H9 (cell line): ENCODE data around the gene ADSL. TPM values are rescaled to one million over a fixed set of nuclear protein-coding genes. Genes with fewer than 3 reads are reported as not detected.

Experiments used
- DNase-seq: peaks from one replicate; pipeline ENCODE4 v3.0.0-alpha.2; 2017
- H2AFZ ChIP-seq: one replicate; pipeline ENCODE4 v1.6.1; 2013; ENCODE audit warnings: mild to moderate bottlenecking, low read length, control low read depth, moderate library complexity
- H2AK5ac ChIP-seq: 2 replicates; pipeline ENCODE4 v1.6.1; 2013; ENCODE audit warnings: low read length, control low read depth, mixed read lengths; ENCODE audit not compliant: insufficient read length
- H2BK120ac ChIP-seq: one replicate; pipeline ENCODE4 v1.6.1; 2013; ENCODE audit warnings: low read depth, mild to moderate bottlenecking, low read length, control low read depth, inconsistent platforms; ENCODE audit not compliant: poor library complexity, severe bottlenecking
- H2BK12ac ChIP-seq: 2 replicates; pipeline ENCODE4 v1.6.1; 2013; ENCODE audit warnings: low read length, control low read depth, mixed read lengths, low read depth; ENCODE audit not compliant: insufficient read length
- H2BK15ac ChIP-seq: 2 replicates; pipeline ENCODE4 v1.6.1; 2013; ENCODE audit warnings: low read depth, low read length, control low read depth
- H2BK20ac ChIP-seq: one replicate; pipeline ENCODE4 v1.6.1; 2013; ENCODE audit warnings: low read depth, mild to moderate bottlenecking, low read length, control low read depth, inconsistent platforms; ENCODE audit not compliant: poor library complexity, severe bottlenecking
- H2BK5ac ChIP-seq: 2 replicates; pipeline ENCODE4 v1.6.1; 2013; ENCODE audit warnings: low read length, control low read depth, mixed read lengths; ENCODE audit not compliant: insufficient read length
- H3K14ac ChIP-seq: 2 replicates; pipeline ENCODE4 v1.6.1; 2013; ENCODE audit warnings: low read length, control low read depth; ENCODE audit not compliant: insufficient read depth
- H3K18ac ChIP-seq: 2 replicates; pipeline ENCODE4 v1.6.1; 2013; ENCODE audit warnings: low read depth, mild to moderate bottlenecking, mixed read lengths, low read length, control low read depth; ENCODE audit not compliant: insufficient read length
- H3K23ac ChIP-seq: 2 replicates; pipeline ENCODE4 v1.6.1; 2013; ENCODE audit warnings: low read length, control low read depth, mixed read lengths, low read depth; ENCODE audit not compliant: insufficient read length
- H3K23me2 ChIP-seq: 2 replicates; pipeline ENCODE4 v1.6.1; 2013; ENCODE audit warnings: low read depth, mild to moderate bottlenecking, mixed read lengths, low read length, control low read depth; ENCODE audit not compliant: insufficient read length, poor library complexity, severe bottlenecking
- H3K27ac ChIP-seq: 2 replicates; pipeline ENCODE4 v1.5.1; 2013; ENCODE audit warnings: low read length, control low read depth, mixed read lengths, low read depth; ENCODE audit not compliant: insufficient read length
- H3K27me3 ChIP-seq: 2 replicates; pipeline ENCODE4 v1.6.1; 2013; ENCODE audit warnings: low read length, control low read depth, inconsistent platforms; ENCODE audit not compliant: insufficient read depth
- H3K4ac ChIP-seq: 2 replicates; pipeline ENCODE4 v1.6.1; 2013; ENCODE audit warnings: low read depth, mild to moderate bottlenecking, control low read depth, inconsistent platforms, low read length, moderate library complexity
- H3K4me1 ChIP-seq: 2 replicates; pipeline ENCODE4 v1.6.1; 2013; ENCODE audit warnings: low read length, control low read depth, inconsistent platforms; ENCODE audit not compliant: insufficient read depth
- H3K4me2 ChIP-seq: 2 replicates; pipeline ENCODE4 v1.6.1; 2013; ENCODE audit warnings: low read length, control low read depth, mixed read lengths; ENCODE audit not compliant: insufficient read length, insufficient read depth
- H3K56ac ChIP-seq: 2 replicates; pipeline ENCODE4 v1.6.1; 2013; ENCODE audit warnings: low read depth, mild to moderate bottlenecking, mixed read lengths, low read length, control low read depth; ENCODE audit not compliant: insufficient read length
- H3K79me1 ChIP-seq: 2 replicates; pipeline ENCODE4 v1.6.1; 2013; ENCODE audit warnings: low read depth, mild to moderate bottlenecking, moderate library complexity, low read length, control low read depth, inconsistent platforms; ENCODE audit not compliant: insufficient read depth, poor library complexity, severe bottlenecking
- H3K79me2 ChIP-seq: 2 replicates; pipeline ENCODE4 v1.6.1; 2013; ENCODE audit warnings: low read length, control low read depth, inconsistent platforms; ENCODE audit not compliant: insufficient read depth
- H3K9ac ChIP-seq: 2 replicates; pipeline ENCODE4 v1.6.1; 2013; ENCODE audit warnings: low read length, control low read depth, mixed read lengths; ENCODE audit not compliant: insufficient read length; ENCODE audit errors: extremely low read depth
- H3K9me3 ChIP-seq: one replicate; pipeline ENCODE4 v1.6.1; 2013; ENCODE audit warnings: low read depth, low read length, inconsistent platforms; ENCODE audit not compliant: control insufficient read depth
- H3T11ph ChIP-seq: one replicate; pipeline ENCODE4 v1.6.1; 2013; ENCODE audit warnings: mild to moderate bottlenecking, low read length, control low read depth, inconsistent platforms
- H4K20me1 ChIP-seq: one replicate; pipeline ENCODE4 v1.6.1; 2013; ENCODE audit not compliant: control insufficient read depth, insufficient read length, insufficient read depth
- H4K5ac ChIP-seq: 2 replicates; pipeline ENCODE4 v1.6.1; 2013; ENCODE audit warnings: low read depth, mild to moderate bottlenecking, mixed read lengths, low read length, control low read depth; ENCODE audit not compliant: insufficient read length
- H4K8ac ChIP-seq: replicated peaks from 2 replicates; pipeline ENCODE4 v1.6.1; 2013; ENCODE audit warnings: low read length, control low read depth, mixed read lengths, low read depth; ENCODE audit not compliant: insufficient read length
- H4K91ac ChIP-seq: 2 replicates; pipeline ENCODE4 v1.6.1; 2013; ENCODE audit warnings: low read depth, mild to moderate bottlenecking, moderate library complexity, mixed read lengths, low read length, control low read depth; ENCODE audit not compliant: insufficient read length
- H3K27ac Mint-ChIP-seq, 3 experiments: 2 replicates in 2 of 3; 3 replicates in 1 of 3; pipeline ENCODE4 v1.8.0; 2020 to 2021; ENCODE audit warnings: mixed read lengths in 3 of 3, mild to moderate bottlenecking in 1 of 3, moderate library complexity in 1 of 3
- H3K27me3 Mint-ChIP-seq: 2 replicates; pipeline ENCODE4 v1.8.0; 2021; ENCODE audit warnings: low read depth, mild to moderate bottlenecking, moderate library complexity, mixed read lengths
- H3K36me3 Mint-ChIP-seq, 3 experiments: 2 replicates in 2 of 3; 3 replicates in 1 of 3; pipeline ENCODE4 v1.8.0; 2020 to 2021; ENCODE audit warnings: low read depth in 3 of 3, mixed read lengths in 3 of 3; ENCODE audit not compliant: insufficient read depth in 1 of 3
- H3K4me1 Mint-ChIP-seq, 2 experiments: 2 replicates each; pipeline ENCODE4 v1.8.0; 2020; ENCODE audit warnings: mixed read lengths in 2 of 2
- H3K4me3 Mint-ChIP-seq, 2 experiments: 2 replicates in 1 of 2; 3 replicates in 1 of 2; pipeline ENCODE4 v1.8.0; 2020 to 2021; ENCODE audit warnings: mild to moderate bottlenecking in 2 of 2, mixed read lengths in 2 of 2, moderate library complexity in 1 of 2
- H3K9me3 Mint-ChIP-seq, 2 experiments: 2 replicates in 1 of 2; 3 replicates in 1 of 2; pipeline ENCODE4 v1.8.0; 2020; ENCODE audit warnings: mild to moderate bottlenecking in 2 of 2, mixed read lengths in 2 of 2, moderate library complexity in 1 of 2
- WGBS: extraction: QIAGEN DNeasy Blood & Tissue Kit; methylation state at CpG from one replicate; pipeline ENCODE4 v1.1.7; 2013; ENCODE audit warnings: missing lambda C conversion rate, low lambda C conversion rate, mixed read lengths; ENCODE audit not compliant: insufficient read length; ENCODE audit errors: extremely low coverage; 5-methylcytosine and 5-hydroxymethylcytosine counted together
- total RNA-seq: library from RNA; stranded (reverse); gene quantifications from 2 replicates; pipeline ENCODE4 v1.2.1, GENCODE V29; 2021
- TF ChIP-seq, protein P1 (sequence below): fragments of 200-600 bp; sonication (generic); conservative IDR thresholded peaks from 3 replicates; pipeline ENCODE4 v1.8.0; 2021; ENCODE audit warnings: antibody characterized with exemption, mild to moderate bottlenecking

Gene ADSL
- total RNA-seq, 1 experiment from 2014 or later: 175 TPM

DNA sequence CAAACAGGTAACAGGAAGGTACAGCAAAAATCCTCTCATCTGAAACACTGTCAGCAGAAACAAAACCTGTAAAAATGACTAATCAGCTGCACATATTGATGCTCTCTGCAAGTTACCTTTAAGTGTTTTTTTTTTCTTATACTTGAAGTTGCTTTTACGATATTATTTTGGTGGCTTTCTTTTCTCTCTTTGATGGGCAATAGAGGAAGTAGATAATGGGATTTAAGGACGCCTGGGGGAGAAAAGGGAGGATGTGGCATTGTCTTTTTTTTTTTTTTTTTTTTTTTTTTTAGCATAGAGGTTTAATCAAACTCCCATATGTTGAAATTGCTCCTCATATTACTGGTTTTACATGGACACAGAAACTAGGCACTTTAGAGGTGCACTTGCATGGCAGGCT, 11.4 kb upstream of the ADSL start:
- Histone ChIP-seq H4K8ac (no peak overlapping the region), H3K4me1 (peaks cover 7% of the 10 kb centered on the region), H2BK20ac (no peak overlapping the region), H2AK5ac (no peak overlapping the region), H3K79me2 (no peaks in the 10 kb centered on the region), H3T11ph (no peak overlapping the region), H2BK5ac (no peak overlapping the region), H3K4me2 (no peak overlapping the region), H4K20me1 (peaks cover 2% of the 10 kb centered on the region), H3K27me3 (no peaks in the 10 kb centered on the region), H2BK12ac (no peak overlapping the region), H3K23ac (no peak overlapping the region), H2BK120ac (no peak overlapping the region), H3K56ac (no peak overlapping the region), H3K14ac (no peak overlapping the region), H2AFZ (no peak overlapping the region), H3K18ac (no peak overlapping the region), H3K9me3 (no peaks in the 10 kb centered on the region), H3K27ac (no peak overlapping the region), H3K79me1 (no peaks in the 10 kb centered on the region), H4K5ac (no peak overlapping the region), H4K91ac (no peak overlapping the region), H3K23me2 (no peaks in the 10 kb centered on the region), H3K9ac (no peak overlapping the region), H3K4ac (no peak overlapping the region), H2BK15ac (no peak overlapping the region)
- TF ChIP-seq, protein P1, sequence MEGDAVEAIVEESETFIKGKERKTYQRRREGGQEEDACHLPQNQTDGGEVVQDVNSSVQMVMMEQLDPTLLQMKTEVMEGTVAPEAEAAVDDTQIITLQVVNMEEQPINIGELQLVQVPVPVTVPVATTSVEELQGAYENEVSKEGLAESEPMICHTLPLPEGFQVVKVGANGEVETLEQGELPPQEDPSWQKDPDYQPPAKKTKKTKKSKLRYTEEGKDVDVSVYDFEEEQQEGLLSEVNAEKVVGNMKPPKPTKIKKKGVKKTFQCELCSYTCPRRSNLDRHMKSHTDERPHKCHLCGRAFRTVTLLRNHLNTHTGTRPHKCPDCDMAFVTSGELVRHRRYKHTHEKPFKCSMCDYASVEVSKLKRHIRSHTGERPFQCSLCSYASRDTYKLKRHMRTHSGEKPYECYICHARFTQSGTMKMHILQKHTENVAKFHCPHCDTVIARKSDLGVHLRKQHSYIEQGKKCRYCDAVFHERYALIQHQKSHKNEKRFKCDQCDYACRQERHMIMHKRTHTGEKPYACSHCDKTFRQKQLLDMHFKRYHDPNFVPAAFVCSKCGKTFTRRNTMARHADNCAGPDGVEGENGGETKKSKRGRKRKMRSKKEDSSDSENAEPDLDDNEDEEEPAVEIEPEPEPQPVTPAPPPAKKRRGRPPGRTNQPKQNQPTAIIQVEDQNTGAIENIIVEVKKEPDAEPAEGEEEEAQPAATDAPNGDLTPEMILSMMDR: no peak
- no peak for DNase-seq
- Mint-ChIP-seq H3K4me3 (peak overlapping the region in 1 of 2 experiments; percentile 19; a peak in 3 of 5 replicates), H3K4me1 (peaks cover 43 to 52% of the 10 kb centered on the region in 2 experiments), H3K27me3 (no peaks in the 10 kb centered on the region; the same call in none of the 2 replicates), H3K36me3 (peaks cover 0 to 28% (median 7%) of the 10 kb centered on the region in 3 experiments; a peak in 2 of 7 replicates), H3K27ac (peak overlapping the region in 1 of 3 experiments; percentile 3; a peak in 2 of 7 replicates), H3K9me3 (no peaks in the 10 kb centered on the region)
- no CpG with 5 or more reads among the region's 2 CpGs for WGBS
